PC-9 (cell line): Measurements from ENCODE around the gene NFATC1.

Experiments
- EZH2 ChIP-seq: fragments of 200-600 bp; sonication (generic); IDR thresholded peaks from 2 replicates; pipeline ENCODE4 v1.8.0; 2017; ENCODE audit warnings: antibody characterized with exemption, low read depth
- TF ChIP-seq, protein P1 (sequence below): fragments of 200-600 bp; sonication (generic); conservative IDR thresholded peaks from 2 replicates; pipeline ENCODE4 v1.6.1; 2017; ENCODE audit warnings: mixed run types, antibody characterized with exemption, mild to moderate bottlenecking, moderate library complexity

DNA sequence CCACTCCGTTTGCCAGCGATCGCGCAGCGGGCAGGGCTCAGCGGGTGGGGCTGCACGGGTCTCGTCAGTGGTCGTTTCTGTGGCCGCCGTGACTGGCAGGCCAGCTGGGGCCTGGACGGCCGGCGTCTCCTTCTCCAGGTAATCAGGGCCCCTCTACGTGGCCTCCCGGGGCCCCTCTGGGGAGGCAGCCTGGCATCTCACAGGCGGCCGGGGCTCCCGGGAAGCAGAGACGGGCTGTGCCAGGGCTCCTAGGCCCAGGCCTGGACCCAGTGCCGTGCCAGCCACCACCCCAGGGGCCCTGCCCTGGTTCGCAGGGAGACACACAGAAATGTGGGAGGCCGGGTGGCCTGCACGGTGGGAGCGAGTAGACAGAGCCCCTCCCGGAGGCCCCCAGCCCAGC, 59.5 kb downstream of the NFATC1 start:
- TF ChIP-seq, protein P1, sequence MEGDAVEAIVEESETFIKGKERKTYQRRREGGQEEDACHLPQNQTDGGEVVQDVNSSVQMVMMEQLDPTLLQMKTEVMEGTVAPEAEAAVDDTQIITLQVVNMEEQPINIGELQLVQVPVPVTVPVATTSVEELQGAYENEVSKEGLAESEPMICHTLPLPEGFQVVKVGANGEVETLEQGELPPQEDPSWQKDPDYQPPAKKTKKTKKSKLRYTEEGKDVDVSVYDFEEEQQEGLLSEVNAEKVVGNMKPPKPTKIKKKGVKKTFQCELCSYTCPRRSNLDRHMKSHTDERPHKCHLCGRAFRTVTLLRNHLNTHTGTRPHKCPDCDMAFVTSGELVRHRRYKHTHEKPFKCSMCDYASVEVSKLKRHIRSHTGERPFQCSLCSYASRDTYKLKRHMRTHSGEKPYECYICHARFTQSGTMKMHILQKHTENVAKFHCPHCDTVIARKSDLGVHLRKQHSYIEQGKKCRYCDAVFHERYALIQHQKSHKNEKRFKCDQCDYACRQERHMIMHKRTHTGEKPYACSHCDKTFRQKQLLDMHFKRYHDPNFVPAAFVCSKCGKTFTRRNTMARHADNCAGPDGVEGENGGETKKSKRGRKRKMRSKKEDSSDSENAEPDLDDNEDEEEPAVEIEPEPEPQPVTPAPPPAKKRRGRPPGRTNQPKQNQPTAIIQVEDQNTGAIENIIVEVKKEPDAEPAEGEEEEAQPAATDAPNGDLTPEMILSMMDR: no peak
- TF ChIP-seq EZH2: no peak
